ENCODE data around the gene CYLD. TPM values are rescaled to one million over a fixed set of nuclear protein-coding genes. Genes with fewer than 3 reads are reported as not detected.

CYLD gene
- total RNA-seq, 1 experiment from 2014 or later: 11.9 TPM

DNA sequence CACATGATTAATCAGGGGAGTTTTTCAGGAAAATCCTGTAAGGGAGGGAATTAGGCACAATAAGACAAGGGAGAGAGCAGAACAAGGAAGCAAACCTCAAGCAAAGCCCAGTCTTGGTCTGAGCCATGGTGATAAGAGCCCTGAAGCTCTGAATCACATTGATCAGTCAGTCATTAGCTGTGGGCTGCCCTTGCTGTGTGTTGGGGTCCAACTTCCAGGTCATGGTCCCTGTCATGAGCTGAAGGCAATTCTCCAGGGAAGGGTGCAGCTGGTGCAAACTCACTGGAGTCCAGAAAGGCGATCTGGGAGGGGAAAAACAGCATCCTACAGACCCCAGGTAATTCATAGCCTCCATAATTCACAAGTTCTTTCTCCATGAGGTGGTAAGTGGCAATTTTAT is 89.9 kb downstream of the CYLD start:
- ATAC-seq: no peak
- Histone ChIP-seq H3K9me3 (ENCODE audit: control insufficient read depth in 1 of 2, insufficient read depth in 1 of 2, low read depth in 1 of 2, low read length in 2 of 2) (no peaks in the 10 kb centered on the region), H3K36me3 (ENCODE audit: control insufficient read depth in 1 of 2, insufficient read depth in 2 of 2, low read length in 2 of 2) (no peaks in the 10 kb centered on the region), H2AFZ (ENCODE audit: low read depth, low read length, poor library complexity, severe bottlenecking) (no peak overlapping the region), H3K79me2 (ENCODE audit: insufficient read depth, low read length) (no peaks in the 10 kb centered on the region), H3K4me1 (ENCODE audit: control insufficient read depth in 1 of 2, insufficient read depth in 2 of 2, low read length in 2 of 2) (no peaks in the 10 kb centered on the region), H3K9me2 (ENCODE audit: insufficient read depth) (no peaks in the 10 kb centered on the region), H3K9ac (ENCODE audit: low read length) (no peak overlapping the region), H3K27me3 (ENCODE audit: insufficient read depth, low read length) (no peaks in the 10 kb centered on the region; the same call in 1 of the 2 replicates), H4K20me1 (ENCODE audit: insufficient read depth) (no peaks in the 10 kb centered on the region), H3K27ac (ENCODE audit: low read depth, low read length) (no peak overlapping the region), H3K4me2 (ENCODE audit: low read length) (no peak overlapping the region), H3K4me3 (replicated peaks in 1 of 2; ENCODE audit: low read depth in 1 of 2, low read length in 2 of 2) (no peak overlapping the region)
- ChIA-PET POLR2A (no interaction called here), CTCF (interaction anchor here (2.3 kb wide), 1 partner anchor 25 kb away, joined by 9 read pairs; no protein-coding TSS in a partner anchor), RAD21 (ENCODE audit: low non-redundant PET in 1 of 2, low total read pairs in 2 of 2, uncharacterized antibody in 2 of 2, unreplicated experiment in 2 of 2) (no interaction called here)
- TF ChIP-seq, protein P1, sequence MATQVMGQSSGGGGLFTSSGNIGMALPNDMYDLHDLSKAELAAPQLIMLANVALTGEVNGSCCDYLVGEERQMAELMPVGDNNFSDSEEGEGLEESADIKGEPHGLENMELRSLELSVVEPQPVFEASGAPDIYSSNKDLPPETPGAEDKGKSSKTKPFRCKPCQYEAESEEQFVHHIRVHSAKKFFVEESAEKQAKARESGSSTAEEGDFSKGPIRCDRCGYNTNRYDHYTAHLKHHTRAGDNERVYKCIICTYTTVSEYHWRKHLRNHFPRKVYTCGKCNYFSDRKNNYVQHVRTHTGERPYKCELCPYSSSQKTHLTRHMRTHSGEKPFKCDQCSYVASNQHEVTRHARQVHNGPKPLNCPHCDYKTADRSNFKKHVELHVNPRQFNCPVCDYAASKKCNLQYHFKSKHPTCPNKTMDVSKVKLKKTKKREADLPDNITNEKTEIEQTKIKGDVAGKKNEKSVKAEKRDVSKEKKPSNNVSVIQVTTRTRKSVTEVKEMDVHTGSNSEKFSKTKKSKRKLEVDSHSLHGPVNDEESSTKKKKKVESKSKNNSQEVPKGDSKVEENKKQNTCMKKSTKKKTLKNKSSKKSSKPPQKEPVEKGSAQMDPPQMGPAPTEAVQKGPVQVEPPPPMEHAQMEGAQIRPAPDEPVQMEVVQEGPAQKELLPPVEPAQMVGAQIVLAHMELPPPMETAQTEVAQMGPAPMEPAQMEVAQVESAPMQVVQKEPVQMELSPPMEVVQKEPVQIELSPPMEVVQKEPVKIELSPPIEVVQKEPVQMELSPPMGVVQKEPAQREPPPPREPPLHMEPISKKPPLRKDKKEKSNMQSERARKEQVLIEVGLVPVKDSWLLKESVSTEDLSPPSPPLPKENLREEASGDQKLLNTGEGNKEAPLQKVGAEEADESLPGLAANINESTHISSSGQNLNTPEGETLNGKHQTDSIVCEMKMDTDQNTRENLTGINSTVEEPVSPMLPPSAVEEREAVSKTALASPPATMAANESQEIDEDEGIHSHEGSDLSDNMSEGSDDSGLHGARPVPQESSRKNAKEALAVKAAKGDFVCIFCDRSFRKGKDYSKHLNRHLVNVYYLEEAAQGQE (IDR thresholded peaks at IDR 0.05; ENCODE audit: low read depth): no peak
- TF ChIP-seq EGR1 (IDR thresholded peaks at IDR 0.05; ENCODE audit: low read depth) (no peak), ZFX (IDR thresholded peaks at IDR 0.05) (no peak), EZH2 (IDR thresholded peaks at IDR 0.05) (no peak), ELF1 (IDR thresholded peaks at IDR 0.05; ENCODE audit: borderline replicate concordance, low read depth) (no peak), POLR2A (IDR thresholded peaks at IDR 0.05; ENCODE audit: borderline replicate concordance, extremely low read depth, insufficient read depth, insufficient read length) (no peak), CEBPB (IDR thresholded peaks at IDR 0.05; ENCODE audit: low read depth) (no peak), SIN3A (IDR thresholded peaks at IDR 0.05; ENCODE audit: low read depth) (no peak), CBX3 (IDR thresholded peaks at IDR 0.05; ENCODE audit: low read depth) (no peak), POLR2AphosphoS5 (IDR thresholded peaks at IDR 0.05; ENCODE audit: low read depth, low read length) (no peak), JUND (IDR thresholded peaks at IDR 0.05) (no peak), YY1 (IDR thresholded peaks at IDR 0.05; ENCODE audit: extremely low read depth, insufficient replicate concordance, low read depth, low read length) (no peak), ZNF274 (IDR thresholded peaks at IDR 0.05; ENCODE audit: low read depth, low read length) (no peak)
- TF ChIP-seq, protein P2, sequence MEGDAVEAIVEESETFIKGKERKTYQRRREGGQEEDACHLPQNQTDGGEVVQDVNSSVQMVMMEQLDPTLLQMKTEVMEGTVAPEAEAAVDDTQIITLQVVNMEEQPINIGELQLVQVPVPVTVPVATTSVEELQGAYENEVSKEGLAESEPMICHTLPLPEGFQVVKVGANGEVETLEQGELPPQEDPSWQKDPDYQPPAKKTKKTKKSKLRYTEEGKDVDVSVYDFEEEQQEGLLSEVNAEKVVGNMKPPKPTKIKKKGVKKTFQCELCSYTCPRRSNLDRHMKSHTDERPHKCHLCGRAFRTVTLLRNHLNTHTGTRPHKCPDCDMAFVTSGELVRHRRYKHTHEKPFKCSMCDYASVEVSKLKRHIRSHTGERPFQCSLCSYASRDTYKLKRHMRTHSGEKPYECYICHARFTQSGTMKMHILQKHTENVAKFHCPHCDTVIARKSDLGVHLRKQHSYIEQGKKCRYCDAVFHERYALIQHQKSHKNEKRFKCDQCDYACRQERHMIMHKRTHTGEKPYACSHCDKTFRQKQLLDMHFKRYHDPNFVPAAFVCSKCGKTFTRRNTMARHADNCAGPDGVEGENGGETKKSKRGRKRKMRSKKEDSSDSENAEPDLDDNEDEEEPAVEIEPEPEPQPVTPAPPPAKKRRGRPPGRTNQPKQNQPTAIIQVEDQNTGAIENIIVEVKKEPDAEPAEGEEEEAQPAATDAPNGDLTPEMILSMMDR (IDR thresholded peaks at IDR 0.05 in 2 of 3, conservative IDR thresholded peaks at IDR 0.05 in 1 of 3; ENCODE audit: borderline replicate concordance in 1 of 3, insufficient read depth in 1 of 3, low read depth in 2 of 3, low read length in 2 of 3): no peak
- TF ChIP-seq, protein P3, sequence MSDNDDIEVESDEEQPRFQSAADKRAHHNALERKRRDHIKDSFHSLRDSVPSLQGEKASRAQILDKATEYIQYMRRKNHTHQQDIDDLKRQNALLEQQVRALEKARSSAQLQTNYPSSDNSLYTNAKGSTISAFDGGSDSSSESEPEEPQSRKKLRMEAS (IDR thresholded peaks at IDR 0.05): no peak
- intact Hi-C loops (cut with micrococcal nuclease): no loop called here
- no TSS peak for BruUV-seq (replicated peaks)
- DNase-seq (ENCODE audit: low read depth, low spot score): no peak
